Pancreas (tissue), 10 donors: ENCODE measurements around the gene MAP2K1. TPM values are rescaled to one million over a fixed set of nuclear protein-coding genes. Genes with fewer than 3 reads are reported as not detected.

Source experiments
- ATAC-seq, 4 donors: fragments of 200-7000 bp; cut with Tn5 transposase; one replicate each; pipeline versions ENCODE4 v1.8.0 to v1.9.1; 2020; ENCODE audit warnings: mild to moderate bottlenecking in 4 of 4, moderate library complexity in 4 of 4
- DNase-seq, 6 donors: peaks; one replicate each; pipeline ENCODE4 v3.0.0-alpha.2; 2020
- FAIRE-seq: peaks from 2 replicates; lab custom pipeline; 2012; peaks lifted over from hg19 to GRCh38; lab: Jason Lieb, UNC
- H3K27ac ChIP-seq, 4 donors: fragments of 200-600 bp; sonication (generic); 1 replicate in 3 of 4; 2 replicates in 1 of 4; pipeline versions ENCODE4 v1.5.0 to v1.8.0; 2020
- H3K27me3 ChIP-seq, 4 donors: fragments of 200-600 bp; one replicate each; pipeline ENCODE4 v1.8.0; 2021
- H3K36me3 ChIP-seq, 3 donors: fragments of 200-600 bp; sonication (generic) in 1 of 3; one replicate each; pipeline versions ENCODE4 v1.5.0 to v1.8.0; 2020 to 2021
- H3K4me1 ChIP-seq, 3 donors: fragments of 200-600 bp; one replicate each; pipeline ENCODE4 v1.8.0; 2021
- H3K4me3 ChIP-seq, 4 donors: fragments of 200-600 bp; sonication (generic) in 2 of 4; one replicate each; pipeline versions ENCODE4 v1.5.0 to v1.8.0; 2020 to 2021
- H3K9me3 ChIP-seq, 4 donors: fragments of 200-600 bp; one replicate each; pipeline ENCODE4 v1.8.0; 2021
- WGBS, 2 donors: extraction: QIAGEN DNeasy Blood & Tissue Kit; methylation state at CpG; one replicate each; pipeline ENCODE4 v1.1.7; 2013; 5-methylcytosine and 5-hydroxymethylcytosine counted together
- intact Hi-C, 3 donors: fragments of 100-400 bp; cut with DNase I; formaldehyde crosslinking; loops; one replicate each; pipeline versions ENCODE4 v1.11.1 to v1.14.2; 2022
- polyA plus RNA-seq, 2 donors: library from polyadenylated mRNA; stranded (reverse); fragments of 200-250 nt; gene quantifications; one replicate each; pipeline ENCODE4 v1.2.3, GENCODE V29; 2013
- total RNA-seq, 6 donors: library from RNA; stranded (reverse); fragmentation: NEBNext Ultra II Directional in 4 of 6; extraction: Animal tissue kit (Norgen Biotek cat#: 25700) in 4 of 6; gene quantifications; one replicate each; pipeline versions ENCODE4 v1.2.1 to v1.2.4, GENCODE V29; 2021 to 2023
- TF ChIP-seq, protein P1 (sequence below), 4 donors: fragments of 200-600 bp; sonication (generic) in 3 of 4; IDR thresholded peaks; one replicate each; pipeline versions ENCODE4 v1.5.0 to v1.8.0; 2021; ENCODE audit warnings: antibody characterized with exemption in 4 of 4
- donor health status: healthy with polysubstance abuse.
- donor health status: DM: no; HTN: no; CAD: no; lungs with moderate emphysema.
- donor health status: DM: no; HTN: no; CAD: no.
- donor health status: control.
- donor health status: control.
- donor health status: Bipolar disorder and iron deficiency.
- donor health status: DM: yes; HTN: yes; CAD: no.
- donor health status: DM: no; HTN: no; CAD: no.
- donor health status: DM: no; HTN: no; CAD: no.
- donor health status: DM: yes; HTN: yes; CAD: no.

MAP2K1 gene
- total and polyA plus RNA-seq, 8 donors: 7.6 to 23.3 (median 16.4) TPM

GRCh38 chr15:66482539-66482938, 95.8 kb downstream of the MAP2K1 start:
- intact Hi-C loops: no loop called here
- Histone ChIP-seq H3K27me3 (no peaks in the 10 kb centered on the region), H3K36me3 (no peaks in the 10 kb centered on the region), H3K4me1 (no peaks in the 10 kb centered on the region), H3K27ac (peak overlapping the region; percentile 5 to 69 (median 39)), H3K9me3 (no peaks in the 10 kb centered on the region), H3K4me3 (no peak overlapping the region)
- DNase-seq: no peak
- no peak for ATAC-seq
- 68 to 73% methylated on average over 9 of the region's 9 CpGs for WGBS, 2 donors
- FAIRE-seq: no peak
- TF ChIP-seq, protein P1, sequence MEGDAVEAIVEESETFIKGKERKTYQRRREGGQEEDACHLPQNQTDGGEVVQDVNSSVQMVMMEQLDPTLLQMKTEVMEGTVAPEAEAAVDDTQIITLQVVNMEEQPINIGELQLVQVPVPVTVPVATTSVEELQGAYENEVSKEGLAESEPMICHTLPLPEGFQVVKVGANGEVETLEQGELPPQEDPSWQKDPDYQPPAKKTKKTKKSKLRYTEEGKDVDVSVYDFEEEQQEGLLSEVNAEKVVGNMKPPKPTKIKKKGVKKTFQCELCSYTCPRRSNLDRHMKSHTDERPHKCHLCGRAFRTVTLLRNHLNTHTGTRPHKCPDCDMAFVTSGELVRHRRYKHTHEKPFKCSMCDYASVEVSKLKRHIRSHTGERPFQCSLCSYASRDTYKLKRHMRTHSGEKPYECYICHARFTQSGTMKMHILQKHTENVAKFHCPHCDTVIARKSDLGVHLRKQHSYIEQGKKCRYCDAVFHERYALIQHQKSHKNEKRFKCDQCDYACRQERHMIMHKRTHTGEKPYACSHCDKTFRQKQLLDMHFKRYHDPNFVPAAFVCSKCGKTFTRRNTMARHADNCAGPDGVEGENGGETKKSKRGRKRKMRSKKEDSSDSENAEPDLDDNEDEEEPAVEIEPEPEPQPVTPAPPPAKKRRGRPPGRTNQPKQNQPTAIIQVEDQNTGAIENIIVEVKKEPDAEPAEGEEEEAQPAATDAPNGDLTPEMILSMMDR (IDR thresholded peaks at IDR 0.05): no peak

GRCh38 chr15:66483131-66483566, 96.4 kb downstream of the MAP2K1 start:
- Histone ChIP-seq H3K27ac (peak overlapping the region; percentile 5 to 69 (median 39)), H3K4me1 (no peaks in the 10 kb centered on the region), H3K4me3 (no peak overlapping the region), H3K36me3 (no peaks in the 10 kb centered on the region), H3K9me3 (no peaks in the 10 kb centered on the region), H3K27me3 (no peaks in the 10 kb centered on the region)
- peak in 5 of 6 donors; percentile 66 to 82 (median 77) for DNase-seq
- peak; percentile 86 to 90 (median 90) for ATAC-seq
- intact Hi-C loops: no loop called here
- FAIRE-seq: no peak
- WGBS, 2 donors: 60 to 65% methylated on average over 3 of the region's 3 CpGs
- TF ChIP-seq, protein P1 (IDR thresholded peaks at IDR 0.05): no peak

DNA sequence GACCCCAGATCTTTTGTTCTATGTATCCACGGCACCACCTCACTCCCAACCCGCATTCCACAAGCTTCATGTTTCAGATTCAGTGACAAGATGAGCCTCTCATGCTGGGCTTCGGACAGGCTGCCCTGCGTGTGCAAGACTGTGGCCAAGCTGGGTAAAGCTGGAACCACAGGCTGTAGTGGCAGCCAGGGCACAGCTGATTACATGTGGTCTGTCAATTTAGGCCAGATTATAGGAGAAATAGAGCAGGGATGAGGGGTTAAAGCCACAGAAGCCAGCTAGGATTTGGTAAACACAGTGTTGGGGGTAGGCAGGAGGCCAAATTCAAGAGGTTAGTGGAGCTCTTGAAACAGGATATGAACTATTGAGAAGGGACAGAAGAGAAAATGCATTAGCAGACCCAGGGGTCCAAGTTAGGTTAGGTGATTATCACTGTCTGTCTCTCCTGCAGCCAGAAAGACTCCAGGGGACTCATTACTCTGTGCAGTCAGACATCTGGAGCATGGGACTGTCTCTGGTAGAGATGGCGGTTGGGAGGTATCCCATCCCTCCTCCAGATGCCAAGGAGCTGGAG, 97.9 kb downstream of the MAP2K1 start:
- intact Hi-C loops: no loop called here
- Histone ChIP-seq H3K27me3 (no peaks in the 10 kb centered on the region), H3K4me3 (no peak overlapping the region), H3K9me3 (no peaks in the 10 kb centered on the region), H3K27ac (peak overlapping the region in 1 of 4 donors; percentile 33), H3K4me1 (no peaks in the 10 kb centered on the region), H3K36me3 (peaks cover 0 to 1% (median 0%) of the 10 kb centered on the region in 3 donors)
- 90 to 93% methylated on average over 5 of the region's 5 CpGs for WGBS, 2 donors
- ATAC-seq (no peak), DNase-seq (no peak), FAIRE-seq (no peak)
- TF ChIP-seq, protein P1 (IDR thresholded peaks at IDR 0.05): no peak

GRCh38 chr15:66486887-66487286, 100.2 kb downstream of the MAP2K1 start:
- no peak overlapping the region for H3K27ac ChIP-seq
- no peak for DNase-seq
- FAIRE-seq: no peak
- TF ChIP-seq, protein P1 (IDR thresholded peaks at IDR 0.05): no peak
- no peak overlapping the region for H3K4me3 ChIP-seq
- no peaks in the 10 kb centered on the region for H3K27me3 ChIP-seq
- H3K4me1 ChIP-seq: no peaks in the 10 kb centered on the region
- no peak for ATAC-seq
- peaks cover 0 to 20% (median 5%) of the 10 kb centered on the region in 3 donors for H3K36me3 ChIP-seq
- 70 to 73% methylated on average over 3 of the region's 3 CpGs for WGBS, 2 donors
- H3K9me3 ChIP-seq: no peaks in the 10 kb centered on the region
- intact Hi-C loops: no loop called here

DNA sequence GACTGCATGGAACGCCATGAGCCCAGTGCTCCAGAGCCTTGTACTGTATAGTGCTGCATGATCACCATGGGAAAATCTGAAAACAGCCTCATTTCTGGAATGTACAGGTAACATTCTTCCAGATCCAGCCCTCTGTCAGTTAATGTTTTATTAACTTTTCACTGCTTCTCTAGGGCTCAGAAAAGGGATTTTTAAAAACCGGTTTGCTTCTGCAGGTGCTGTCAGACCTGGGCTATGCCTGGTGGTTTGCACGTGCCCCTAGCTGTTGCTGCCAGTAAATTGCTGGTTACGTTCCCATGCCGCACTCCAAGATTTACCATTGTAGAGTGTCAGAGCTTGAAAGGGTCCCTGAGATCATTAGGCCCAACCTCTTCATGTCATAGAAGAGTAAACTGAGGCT, 101.8 kb downstream of the MAP2K1 start:
- Histone ChIP-seq H3K36me3 (peaks cover 0 to 20% (median 5%) of the 10 kb centered on the region in 3 donors), H3K4me3 (no peak overlapping the region), H3K27me3 (no peaks in the 10 kb centered on the region), H3K4me1 (no peaks in the 10 kb centered on the region), H3K9me3 (no peaks in the 10 kb centered on the region), H3K27ac (peak overlapping the region in 2 of 4 donors; percentile 33)
- intact Hi-C loops: no loop called here
- TF ChIP-seq, protein P1 (IDR thresholded peaks at IDR 0.05): no peak
- DNase-seq (no peak), FAIRE-seq (no peak), ATAC-seq (peak; percentile 22 to 63 (median 59))
- 65 to 70% methylated on average over 5 of the region's 5 CpGs for WGBS, 2 donors
